ENCODE measurements around the gene GEMIN7.
"Not testable (repeated sequence)": the region's sequence is repeated elsewhere in the genome, so short reads cannot be mapped to it uniquely, and the experiment has no call there.

GEMIN7 gene

GRCh38 chr19:45117167-45117594 lies 38.1 kb downstream of the GEMIN7 start:
- H3K79me2 ChIP-seq (ENCODE audit: insufficient read depth, low read length), result no peaks in the 10 kb centered on the region
- H3K9me2 ChIP-seq (ENCODE audit: low read depth, low read length), result no peaks in the 10 kb centered on the region
- no peak overlapping the region for H3K4me3 ChIP-seq (ENCODE audit: low read depth, low read length, poor library complexity, severe bottlenecking)
- no peaks in the 10 kb centered on the region for H3K36me3 ChIP-seq (ENCODE audit: insufficient read depth, low read length)
- H3K9me3 ChIP-seq (ENCODE audit: low read length), result no peaks in the 10 kb centered on the region
- H3K27ac ChIP-seq (ENCODE audit: low read depth, low read length, poor library complexity, severe bottlenecking), result peak overlapping the region; percentile 84
- H3K9ac ChIP-seq (ENCODE audit: low read length), result peak overlapping the region; percentile 15; the same call in 1 of the 2 replicates
- no peak overlapping the region for H2AFZ ChIP-seq (ENCODE audit: low read length)
- no peaks in the 10 kb centered on the region for H4K20me1 ChIP-seq (ENCODE audit: insufficient read depth, low read length)
- no peaks in the 10 kb centered on the region for H3F3A ChIP-seq (ENCODE audit: insufficient read depth, low read length)
- TF ChIP-seq CTCF (IDR thresholded peaks at IDR 0.05; ENCODE audit: low read length), result no peak
- TF ChIP-seq EZH2 (IDR thresholded peaks at IDR 0.05; ENCODE audit: borderline replicate concordance, low read length), result no peak
- H3K4me1 ChIP-seq (ENCODE audit: insufficient read depth, low read length, severe bottlenecking), result peaks cover 88% of the 10 kb centered on the region
- no peaks in the 10 kb centered on the region for H3K27me3 ChIP-seq (ENCODE audit: insufficient read depth, low read length)
- H3K4me2 ChIP-seq (ENCODE audit: low read length), result peak overlapping the region; percentile 49; the same call in 1 of the 2 replicates

- no peak for TF ChIP-seq EZH2 (IDR thresholded peaks at IDR 0.05; ENCODE audit: borderline replicate concordance, low read length)
- no peak for TF ChIP-seq CTCF (IDR thresholded peaks at IDR 0.05; ENCODE audit: low read length)
- Histone ChIP-seq H3K4me1 (ENCODE audit: insufficient read depth, low read length, severe bottlenecking) (peaks cover 87% of the 10 kb centered on the region), H3K27me3 (ENCODE audit: insufficient read depth, low read length) (no peaks in the 10 kb centered on the region), H3K9me3 (ENCODE audit: low read length) (no peaks in the 10 kb centered on the region), H3K36me3 (ENCODE audit: insufficient read depth, low read length) (no peaks in the 10 kb centered on the region), H3K9me2 (ENCODE audit: low read depth, low read length) (no peaks in the 10 kb centered on the region), H3K9ac (ENCODE audit: low read length) (peak overlapping the region; percentile 15; the same call in 1 of the 2 replicates), H4K20me1 (ENCODE audit: insufficient read depth, low read length) (no peaks in the 10 kb centered on the region), H3F3A (ENCODE audit: insufficient read depth, low read length) (no peaks in the 10 kb centered on the region), H2AFZ (ENCODE audit: low read length) (no peak overlapping the region), H3K4me2 (ENCODE audit: low read length) (peak overlapping the region; percentile 49; the same call in 1 of the 2 replicates), H3K27ac (ENCODE audit: low read depth, low read length, poor library complexity, severe bottlenecking) (peak overlapping the region; percentile 84), H3K4me3 (ENCODE audit: low read depth, low read length, poor library complexity, severe bottlenecking) (no peak overlapping the region), H3K79me2 (ENCODE audit: insufficient read depth, low read length) (no peaks in the 10 kb centered on the region)
These were observed 38.6 kb downstream of the GEMIN7 start for GRCh38 chr19:45117671-45118070.

GRCh38 chr19:45118106-45118505 lies 39.0 kb downstream of the GEMIN7 start:
- Histone ChIP-seq H3K79me2 (ENCODE audit: insufficient read depth, low read length) (no peaks in the 10 kb centered on the region), H3K36me3 (ENCODE audit: insufficient read depth, low read length) (no peaks in the 10 kb centered on the region), H3K27me3 (ENCODE audit: insufficient read depth, low read length) (no peaks in the 10 kb centered on the region), H3K9ac (ENCODE audit: low read length) (peak overlapping the region; percentile 19; the same call in 1 of the 2 replicates), H3F3A (ENCODE audit: insufficient read depth, low read length) (no peaks in the 10 kb centered on the region), H3K4me1 (ENCODE audit: insufficient read depth, low read length, severe bottlenecking) (peaks cover 83% of the 10 kb centered on the region), H3K9me2 (ENCODE audit: low read depth, low read length) (no peaks in the 10 kb centered on the region), H3K27ac (ENCODE audit: low read depth, low read length, poor library complexity, severe bottlenecking) (peak overlapping the region; percentile 84), H3K9me3 (ENCODE audit: low read length) (no peaks in the 10 kb centered on the region), H2AFZ (ENCODE audit: low read length) (no peak overlapping the region), H4K20me1 (ENCODE audit: insufficient read depth, low read length) (no peaks in the 10 kb centered on the region), H3K4me2 (ENCODE audit: low read length) (peak overlapping the region; percentile 49; the same call in 1 of the 2 replicates), H3K4me3 (ENCODE audit: low read depth, low read length, poor library complexity, severe bottlenecking) (peak overlapping the region; percentile 9)
- TF ChIP-seq CTCF (IDR thresholded peaks at IDR 0.05; ENCODE audit: low read length), result no peak
- TF ChIP-seq EZH2 (IDR thresholded peaks at IDR 0.05; ENCODE audit: borderline replicate concordance, low read length), result no peak

- Histone ChIP-seq H3K4me1 (ENCODE audit: insufficient read depth, low read length, severe bottlenecking) (peaks cover 76% of the 10 kb centered on the region), H3K27ac (ENCODE audit: low read depth, low read length, poor library complexity, severe bottlenecking) (peak overlapping the region; percentile 84), H3K9ac (ENCODE audit: low read length) (peak overlapping the region; percentile 19; the same call in 1 of the 2 replicates), H3K4me3 (ENCODE audit: low read depth, low read length, poor library complexity, severe bottlenecking) (peak overlapping the region; percentile 9), H3K4me2 (ENCODE audit: low read length) (peak overlapping the region; percentile 49; the same call in 1 of the 2 replicates)
- H3K9me3 ChIP-seq (ENCODE audit: low read length); H4K20me1 ChIP-seq (ENCODE audit: insufficient read depth, low read length); H2AFZ ChIP-seq (ENCODE audit: low read length); H3K36me3 ChIP-seq (ENCODE audit: insufficient read depth, low read length); H3K79me2 ChIP-seq (ENCODE audit: insufficient read depth, low read length); H3K9me2 ChIP-seq (ENCODE audit: low read depth, low read length); H3K27me3 ChIP-seq (ENCODE audit: insufficient read depth, low read length); H3F3A ChIP-seq (ENCODE audit: insufficient read depth, low read length): not testable (repeated sequence)
These were observed 39.7 kb downstream of the GEMIN7 start for GRCh38 chr19:45118591-45119355.

Measured in OCI-LY1 (cell line).